MM.1S (cell line): Measurements from ENCODE around the gene CCDC54.
"Not testable (repeated sequence)": the region's sequence is repeated elsewhere in the genome, so short reads cannot be mapped to it uniquely, and the experiment has no call there.

ENCODE experiments used
- DNase-seq: peaks from one replicate; pipeline ENCODE4 v3.0.0-alpha.2; 2015
- H2AFZ ChIP-seq: fragments of 300-600 bp; sonication (generic); 2 replicates; pipeline ENCODE4 v1.6.0; 2016; ENCODE audit warnings: antibody characterized with exemption, low read length
- H3F3A ChIP-seq: fragments of 300-600 bp; sonication (generic); 2 replicates; pipeline ENCODE4 v1.6.1; 2016; ENCODE audit warnings: mild to moderate bottlenecking, antibody characterized with exemption, low read length, moderate library complexity, mixed read lengths; ENCODE audit not compliant: insufficient read depth
- H3K27ac ChIP-seq: fragments of 300-600 bp; sonication (generic); 2 replicates; pipeline ENCODE4 v1.5.1; 2016; ENCODE audit warnings: mild to moderate bottlenecking, low read length
- H3K27me3 ChIP-seq: fragments of 300-600 bp; sonication (generic); replicated peaks from 2 replicates; pipeline ENCODE4 v1.6.0; 2016; ENCODE audit warnings: low read length; ENCODE audit not compliant: insufficient read depth
- H3K36me3 ChIP-seq: fragments of 300-600 bp; sonication (generic); replicated peaks from 2 replicates; pipeline ENCODE4 v1.6.1; 2016; ENCODE audit warnings: mild to moderate bottlenecking, low read length, mixed read lengths; ENCODE audit not compliant: insufficient read depth
- H3K4me1 ChIP-seq: fragments of 300-600 bp; sonication (generic); 2 replicates; pipeline ENCODE4 v1.6.1; 2016; ENCODE audit warnings: low read length, mixed read lengths
- H3K4me2 ChIP-seq: fragments of 300-600 bp; sonication (generic); 2 replicates; pipeline ENCODE4 v1.6.0; 2016; ENCODE audit warnings: low read depth, low read length
- H3K4me3 ChIP-seq: fragments of 300-600 bp; sonication (generic); 2 replicates; pipeline ENCODE4 v1.5.1; 2016; ENCODE audit warnings: low read length, mixed read lengths
- H3K79me2 ChIP-seq: fragments of 300-600 bp; sonication (generic); 2 replicates; pipeline ENCODE4 v1.6.1; 2016; ENCODE audit warnings: mixed run types, low read length, mixed read lengths
- H3K9ac ChIP-seq: fragments of 300-600 bp; sonication (generic); 2 replicates; pipeline ENCODE4 v1.6.1; 2016; ENCODE audit warnings: low read length, mixed read lengths
- H3K9me2 ChIP-seq: fragments of 300-600 bp; sonication (generic); replicated peaks from 2 replicates; pipeline ENCODE4 v1.6.1; 2016; ENCODE audit warnings: mild to moderate bottlenecking, low read length, mixed read lengths; ENCODE audit not compliant: insufficient read depth
- H3K9me3 ChIP-seq: fragments of 300-600 bp; sonication (generic); replicated peaks from 2 replicates; pipeline ENCODE4 v1.6.1; 2016; ENCODE audit warnings: mild to moderate bottlenecking, low read length, mixed read lengths; ENCODE audit not compliant: insufficient read depth
- H4K20me1 ChIP-seq: fragments of 300-600 bp; sonication (generic); 2 replicates; pipeline ENCODE4 v1.6.1; 2016; ENCODE audit warnings: mild to moderate bottlenecking, low read length, moderate library complexity, mixed read lengths; ENCODE audit not compliant: insufficient read depth
- EZH2 ChIP-seq: fragments of 300-600 bp; sonication (generic); optimal IDR thresholded peaks from 2 replicates; pipeline ENCODE3; 2017; ENCODE audit warnings: low read depth, mild to moderate bottlenecking, antibody characterized with exemption, low read length, mixed read lengths
- EZH2phosphoT487 ChIP-seq: fragments of 300-600 bp; sonication (generic); IDR thresholded peaks from 2 replicates; pipeline ENCODE4 v1.6.1; 2018; ENCODE audit warnings: antibody characterized with exemption, low read length
- TF ChIP-seq, protein P1 (sequence below): fragments of 300-600 bp; sonication (generic); IDR thresholded peaks from 2 replicates; pipeline ENCODE4 v1.5.1; 2016; ENCODE audit warnings: antibody characterized with exemption, low read length, mixed read lengths

CCDC54 gene

DNA sequence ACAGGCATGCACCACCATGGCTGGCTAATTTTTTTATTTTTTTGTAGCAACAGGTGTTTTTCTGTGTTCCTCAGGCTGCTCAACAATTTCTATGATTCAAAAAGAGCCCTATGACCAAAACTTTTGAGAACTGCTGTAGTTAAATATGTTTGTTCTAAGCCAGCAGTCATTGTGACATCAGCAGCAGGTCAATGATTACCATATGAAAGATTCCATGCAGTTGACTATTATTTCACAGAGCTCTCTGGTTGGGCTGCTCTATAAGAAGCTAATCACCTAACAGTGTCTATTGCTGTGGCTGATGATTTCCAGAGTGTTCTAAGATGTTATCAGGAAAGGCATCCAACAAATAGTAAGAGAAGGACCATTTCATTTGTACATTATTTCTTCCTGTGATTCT, at the start of gene CCDC54:
Gene CCDC54 (plus strand): TSS at position 289 of the 400 bp plus-strand sequence. CDS start 149 bp downstream, outside the sequence.
- no peak for DNase-seq
- H3F3A ChIP-seq = no peaks in the 10 kb centered on the region
- no peaks in the 10 kb centered on the region for H3K9me2 ChIP-seq
- H4K20me1 ChIP-seq = no peaks in the 10 kb centered on the region
- H3K27me3 ChIP-seq = no peaks in the 10 kb centered on the region
- no peak for TF ChIP-seq EZH2phosphoT487
- no peak within 1 kb of the TSS for H3K27ac ChIP-seq
- no peak within 1 kb of the TSS for H3K4me2 ChIP-seq
- H2AFZ ChIP-seq = no peak within 1 kb of the TSS
- H3K4me1 ChIP-seq = no peaks in the 10 kb centered on the region
- H3K4me3 ChIP-seq = no peak within 1 kb of the TSS
- H3K36me3 ChIP-seq = no peaks in the 10 kb centered on the region
- no peaks in the 10 kb centered on the region for H3K79me2 ChIP-seq
- no peaks in the 10 kb centered on the region for H3K9me3 ChIP-seq
- no peak within 1 kb of the TSS for H3K9ac ChIP-seq

DNA sequence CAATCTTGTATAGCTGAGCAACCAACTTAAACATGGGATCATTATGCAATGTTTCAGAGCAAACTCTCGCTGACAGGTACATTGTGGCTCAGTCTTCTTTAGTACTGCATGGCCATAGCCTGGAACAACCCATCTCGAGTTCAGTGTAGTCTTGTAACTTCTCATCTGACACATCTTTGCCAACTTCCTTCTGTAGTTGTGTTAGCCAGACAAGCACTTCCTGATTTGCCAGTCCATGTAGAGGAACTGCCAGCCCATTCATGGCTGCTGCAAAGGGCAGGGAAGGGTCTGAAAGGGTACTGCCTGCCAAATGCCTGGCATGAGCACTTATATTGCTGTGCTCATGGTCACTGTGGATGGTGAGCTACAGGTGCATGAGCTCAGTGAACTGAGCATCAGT, 49.2 kb upstream of the CCDC54 start:
- Histone ChIP-seq H3K79me2 (no peaks in the 10 kb centered on the region), H3F3A (no peaks in the 10 kb centered on the region), H2AFZ (no peak overlapping the region), H3K4me2 (no peak overlapping the region), H3K4me3 (no peak overlapping the region), H3K27me3 (no peaks in the 10 kb centered on the region), H3K9me3 (no peaks in the 10 kb centered on the region), H3K9me2 (no peaks in the 10 kb centered on the region), H3K36me3 (no peaks in the 10 kb centered on the region), H4K20me1 (no peaks in the 10 kb centered on the region), H3K4me1 (no peaks in the 10 kb centered on the region), H3K27ac (no peak overlapping the region), H3K9ac (no peak overlapping the region)
- TF ChIP-seq EZH2phosphoT487 = no peak
- TF ChIP-seq, protein P1, sequence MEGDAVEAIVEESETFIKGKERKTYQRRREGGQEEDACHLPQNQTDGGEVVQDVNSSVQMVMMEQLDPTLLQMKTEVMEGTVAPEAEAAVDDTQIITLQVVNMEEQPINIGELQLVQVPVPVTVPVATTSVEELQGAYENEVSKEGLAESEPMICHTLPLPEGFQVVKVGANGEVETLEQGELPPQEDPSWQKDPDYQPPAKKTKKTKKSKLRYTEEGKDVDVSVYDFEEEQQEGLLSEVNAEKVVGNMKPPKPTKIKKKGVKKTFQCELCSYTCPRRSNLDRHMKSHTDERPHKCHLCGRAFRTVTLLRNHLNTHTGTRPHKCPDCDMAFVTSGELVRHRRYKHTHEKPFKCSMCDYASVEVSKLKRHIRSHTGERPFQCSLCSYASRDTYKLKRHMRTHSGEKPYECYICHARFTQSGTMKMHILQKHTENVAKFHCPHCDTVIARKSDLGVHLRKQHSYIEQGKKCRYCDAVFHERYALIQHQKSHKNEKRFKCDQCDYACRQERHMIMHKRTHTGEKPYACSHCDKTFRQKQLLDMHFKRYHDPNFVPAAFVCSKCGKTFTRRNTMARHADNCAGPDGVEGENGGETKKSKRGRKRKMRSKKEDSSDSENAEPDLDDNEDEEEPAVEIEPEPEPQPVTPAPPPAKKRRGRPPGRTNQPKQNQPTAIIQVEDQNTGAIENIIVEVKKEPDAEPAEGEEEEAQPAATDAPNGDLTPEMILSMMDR = no peak
- no peak for TF ChIP-seq EZH2
- DNase-seq = no peak

DNA sequence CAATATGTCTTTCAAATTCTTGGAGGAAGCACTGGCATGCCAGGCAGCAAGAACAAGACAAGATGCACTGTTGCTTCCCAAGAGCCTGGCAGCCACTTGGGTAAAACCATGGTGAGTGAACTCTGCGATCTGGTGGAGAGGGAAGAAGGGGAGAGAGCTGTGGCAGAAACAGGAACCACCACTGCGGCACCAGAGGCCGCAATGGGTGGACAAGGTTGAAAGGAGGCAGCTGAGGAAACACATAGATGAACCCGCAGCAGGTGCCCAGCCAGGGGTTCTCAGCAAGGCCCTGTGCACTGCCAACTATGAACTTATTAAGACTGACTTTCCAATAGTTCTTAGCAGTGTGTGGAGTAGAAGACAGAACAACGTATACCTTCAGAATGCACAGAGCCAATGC, 48.2 kb upstream of the CCDC54 start:
- Histone ChIP-seq H4K20me1 (no peaks in the 10 kb centered on the region), H3K36me3 (no peaks in the 10 kb centered on the region), H3K4me1 (no peaks in the 10 kb centered on the region), H3F3A (no peaks in the 10 kb centered on the region), H3K4me3 (no peak overlapping the region), H2AFZ (no peak overlapping the region), H3K9me3 (no peaks in the 10 kb centered on the region), H3K79me2 (no peaks in the 10 kb centered on the region), H3K27ac (no peak overlapping the region), H3K4me2 (no peak overlapping the region), H3K27me3 (no peaks in the 10 kb centered on the region), H3K9me2 (no peaks in the 10 kb centered on the region), H3K9ac (no peak overlapping the region)
- DNase-seq = no peak
- TF ChIP-seq EZH2phosphoT487 = no peak
- no peak for TF ChIP-seq EZH2
- TF ChIP-seq, protein P1 = no peak

DNA sequence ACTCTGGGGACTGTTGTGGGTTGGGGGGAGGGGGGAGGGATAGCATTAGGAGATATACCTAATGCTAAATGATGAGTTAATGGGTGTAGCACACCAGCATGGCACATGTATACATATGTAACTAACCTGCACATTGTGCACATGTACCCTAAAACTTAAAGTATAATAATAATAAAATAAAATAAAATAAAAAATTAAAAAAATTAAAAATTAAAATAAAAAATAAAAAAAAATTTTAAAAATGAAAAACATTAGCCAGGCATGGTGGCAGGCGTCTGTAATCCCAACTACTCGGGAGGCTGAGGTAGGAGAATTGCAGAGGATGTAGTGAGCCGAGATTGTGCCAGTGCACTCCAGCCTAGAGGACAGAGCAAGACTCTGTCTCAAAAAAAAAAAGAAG, 37.5 kb upstream of the CCDC54 start:
- not testable (repeated sequence) for DNase-seq, H3K36me3 ChIP-seq, H3K27ac ChIP-seq, H4K20me1 ChIP-seq, H3K79me2 ChIP-seq, H3K4me3 ChIP-seq, H2AFZ ChIP-seq, H3K4me2 ChIP-seq, H3K9ac ChIP-seq, H3K9me2 ChIP-seq, H3K27me3 ChIP-seq, H3F3A ChIP-seq, H3K9me3 ChIP-seq, H3K4me1 ChIP-seq
